ENCODE data around the gene CTDP1. TPM values are rescaled to one million over a fixed set of nuclear protein-coding genes. Genes with fewer than 3 reads are reported as not detected.
"Not testable (repeated sequence)": the region's sequence is repeated elsewhere in the genome, so short reads cannot be mapped to it uniquely, and the experiment has no call there.

CTDP1 gene
- total RNA-seq, 1 donor = 67.3 TPM

DNA sequence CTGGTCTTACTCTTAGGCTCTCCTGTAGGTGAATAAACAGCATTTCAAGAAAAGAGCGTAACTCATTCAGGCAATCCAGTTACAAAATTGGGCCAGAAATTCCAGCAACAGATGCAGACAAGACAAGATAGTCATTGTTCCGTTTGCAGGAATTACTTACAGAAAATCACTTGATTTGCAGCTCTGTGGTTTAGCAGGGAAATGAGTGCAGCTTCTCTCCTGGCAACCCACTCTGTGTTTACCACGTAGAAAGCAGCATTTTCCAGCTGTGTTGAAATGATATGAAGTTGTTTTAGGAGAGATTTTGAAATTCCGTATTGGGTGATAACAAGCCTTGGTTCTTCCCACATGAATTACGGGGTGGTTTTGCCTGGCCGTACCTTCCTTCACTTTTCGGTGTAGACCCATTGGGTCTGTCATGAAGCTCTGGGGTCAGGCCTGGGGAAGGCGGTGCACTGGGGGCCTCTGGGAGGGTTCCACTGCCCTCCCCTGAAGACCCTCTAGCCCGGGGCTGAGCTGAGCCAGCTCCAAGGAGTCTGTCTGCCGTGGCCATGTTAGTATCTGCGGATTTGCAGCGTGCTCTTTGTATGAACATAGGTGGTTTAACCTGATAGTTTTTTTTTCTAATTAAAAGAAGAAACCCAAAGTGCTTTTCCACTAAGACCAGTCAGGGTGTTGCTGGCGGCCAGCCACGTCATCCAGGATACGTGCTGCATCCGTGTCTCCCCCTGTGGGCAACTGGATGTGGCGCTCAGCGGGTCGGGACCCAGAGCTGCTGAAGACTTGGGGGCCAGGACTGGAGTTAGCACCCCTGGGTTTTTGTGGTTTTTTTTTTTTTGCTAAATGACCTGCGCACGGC is 59.2 kb downstream of the CTDP1 start:
- no peak for DNase-seq (ENCODE audit: low read depth in 2 of 3, low spot score in 2 of 3)

DNA sequence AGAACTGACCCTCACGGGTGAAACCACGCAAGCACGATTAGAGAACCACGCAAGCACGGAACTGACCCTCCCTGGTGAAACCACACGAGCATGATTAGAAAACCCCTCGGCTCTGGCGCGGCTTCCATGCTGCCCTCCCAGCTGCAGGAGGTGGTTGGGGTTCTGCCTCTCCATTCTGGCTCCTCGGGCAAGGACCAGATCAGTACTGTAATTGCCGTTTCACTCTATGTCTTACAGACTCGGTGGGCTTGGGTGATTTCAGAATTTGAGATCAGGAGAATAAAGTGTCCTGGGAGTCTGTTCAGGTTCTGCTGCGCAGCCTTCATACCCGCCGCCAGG is 59.8 kb downstream of the CTDP1 start:
- no peak for DNase-seq (ENCODE audit: low read depth in 2 of 3, low spot score in 2 of 3)

DNA sequence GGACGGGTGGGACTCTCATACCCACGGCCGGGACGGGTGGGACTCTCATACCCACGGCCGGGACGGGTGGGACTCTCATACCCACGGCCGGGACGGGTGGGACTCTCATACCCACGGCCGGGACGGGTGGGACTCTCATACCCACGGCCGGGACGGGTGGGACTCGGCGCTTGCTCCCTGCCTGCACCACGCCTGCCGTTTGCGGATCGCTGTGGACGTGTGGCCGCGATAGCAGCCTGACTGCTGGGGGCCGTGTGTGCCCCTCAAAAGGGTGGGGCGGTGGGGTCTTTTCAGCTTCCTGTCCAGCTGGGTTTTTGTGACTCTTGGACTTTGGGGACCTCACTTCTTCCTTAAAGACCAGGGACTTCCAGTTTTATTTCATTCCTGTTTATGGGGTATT is 60.4 kb downstream of the CTDP1 start:
- not testable (repeated sequence) for DNase-seq (ENCODE audit: low read depth in 2 of 3, low spot score in 2 of 3)

DNA sequence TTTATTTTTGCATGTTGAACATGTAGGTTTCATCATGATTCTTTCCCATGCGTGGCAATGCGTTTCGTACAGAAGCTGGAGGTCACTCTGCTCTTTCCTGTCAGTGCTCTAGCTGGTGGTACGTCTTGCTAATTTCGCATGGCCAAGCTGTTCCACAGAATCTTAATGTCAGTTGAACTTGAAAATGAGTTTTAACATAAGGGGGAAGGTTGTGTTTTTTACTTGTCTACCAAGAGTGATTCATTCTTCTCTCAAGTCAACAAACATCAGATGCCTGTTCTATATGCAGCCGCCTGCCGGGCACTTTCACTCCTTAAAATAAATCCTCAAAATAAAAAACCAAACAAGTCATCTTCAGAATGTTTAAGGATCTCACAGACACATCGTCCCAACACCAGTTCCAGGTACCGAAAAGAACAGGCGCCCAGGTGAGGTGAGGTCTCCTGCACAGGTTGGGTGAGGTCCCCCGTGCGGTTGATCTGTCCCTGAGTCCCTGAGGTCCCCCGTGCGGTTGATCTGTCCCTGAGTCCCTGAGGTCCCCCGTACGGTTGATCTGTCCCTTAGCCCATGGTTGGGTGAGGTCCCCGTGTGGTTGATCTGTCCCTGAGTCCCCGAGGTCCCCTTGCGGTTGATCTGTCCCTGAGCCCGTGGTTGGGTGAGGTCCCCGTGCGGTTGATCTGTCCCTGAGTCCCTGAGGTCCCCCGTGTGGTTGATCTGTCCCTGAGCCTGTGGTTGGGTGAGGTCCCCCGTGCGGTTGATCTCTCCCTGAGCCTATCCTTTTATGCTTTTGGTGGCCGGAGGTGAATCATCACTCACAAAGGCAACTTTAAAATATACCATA is 61.1 kb downstream of the CTDP1 start:
- no peak for DNase-seq (ENCODE audit: low read depth in 2 of 3, low spot score in 2 of 3)

DNA sequence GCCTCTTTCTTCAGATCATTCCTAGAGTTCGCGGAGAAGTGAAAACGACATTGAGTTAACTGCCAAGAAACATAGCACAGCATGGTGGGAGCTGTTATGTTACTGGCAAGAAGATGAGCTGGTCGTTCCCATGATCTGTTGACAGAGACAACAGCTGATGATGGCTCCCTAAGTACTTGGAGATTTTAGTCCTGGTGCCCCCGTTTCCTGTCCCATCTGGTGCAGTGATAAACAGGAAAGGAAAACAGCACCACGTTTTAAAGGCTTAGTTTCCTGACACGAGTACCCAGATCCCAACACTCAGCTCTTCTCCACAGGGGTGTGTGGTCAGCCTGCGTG is 61.7 kb downstream of the CTDP1 start:
- DNase-seq (ENCODE audit: low read depth in 2 of 3, low spot score in 2 of 3) = no peak

DNA sequence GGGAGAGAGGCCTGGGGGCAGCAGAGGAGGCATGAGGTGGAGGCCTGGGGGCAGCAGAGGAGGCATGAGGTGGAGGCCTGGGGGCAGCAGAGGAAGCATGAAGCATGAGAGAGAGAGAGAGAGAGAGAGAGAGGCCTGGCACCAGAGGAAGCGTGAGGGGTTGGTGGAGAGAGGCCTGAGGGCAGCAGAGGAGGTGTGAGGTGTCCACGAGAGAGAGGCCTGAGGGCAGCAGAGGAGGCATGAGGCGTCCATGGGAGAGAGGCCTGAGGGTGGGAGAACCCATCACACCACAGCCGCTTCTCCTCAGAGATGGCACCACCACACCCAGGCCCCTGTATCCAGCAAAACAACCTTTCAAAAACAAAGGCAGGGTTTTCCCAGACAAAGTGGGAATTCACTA is 62.5 kb downstream of the CTDP1 start:
- DNase-seq (ENCODE audit: low read depth in 2 of 3, low spot score in 2 of 3) = no peak

DNA sequence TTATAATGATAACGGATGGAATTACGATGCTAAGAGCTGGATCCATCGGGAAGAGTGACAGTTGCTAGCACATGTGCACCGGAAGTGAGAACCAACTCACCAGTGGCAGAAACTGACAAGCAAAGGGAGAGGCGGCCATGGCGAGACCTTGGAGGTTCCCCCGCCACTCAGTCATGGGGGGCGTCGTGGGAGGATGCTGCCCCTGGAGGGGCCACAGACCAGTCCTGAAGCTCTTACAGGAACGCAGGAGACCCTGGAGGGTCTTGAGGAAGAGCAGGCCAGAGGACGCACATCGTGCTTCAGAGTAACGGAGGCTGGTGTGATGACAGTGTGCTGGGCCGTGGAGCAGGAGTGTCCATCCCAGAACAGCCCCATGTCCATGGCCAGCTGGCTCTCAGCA is 65.0 kb downstream of the CTDP1 start:
- DNase-seq (ENCODE audit: low read depth in 2 of 3, low spot score in 2 of 3) = no peak

DNA sequence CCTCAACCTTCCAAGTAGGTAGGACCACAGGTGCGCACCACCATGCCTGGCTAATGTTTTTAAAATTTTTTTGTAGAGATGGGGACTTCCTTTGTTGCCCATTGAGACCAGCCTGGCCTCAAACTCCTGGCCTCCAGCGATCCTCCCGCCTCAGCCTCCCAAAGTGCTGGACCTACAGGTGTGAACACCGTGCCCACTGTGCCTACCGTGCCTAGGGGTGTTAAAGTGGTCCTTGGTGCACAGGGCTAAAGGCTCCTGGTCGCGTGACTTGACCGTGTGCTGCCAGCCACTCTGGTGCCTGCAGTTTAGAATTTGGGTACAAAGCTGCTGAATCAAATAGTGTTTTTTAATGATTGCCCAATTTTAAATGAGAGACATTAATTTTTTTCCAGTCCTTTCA is 67.1 kb downstream of the CTDP1 start:
- no peak for DNase-seq (ENCODE audit: low read depth in 2 of 3, low spot score in 2 of 3)

DNA sequence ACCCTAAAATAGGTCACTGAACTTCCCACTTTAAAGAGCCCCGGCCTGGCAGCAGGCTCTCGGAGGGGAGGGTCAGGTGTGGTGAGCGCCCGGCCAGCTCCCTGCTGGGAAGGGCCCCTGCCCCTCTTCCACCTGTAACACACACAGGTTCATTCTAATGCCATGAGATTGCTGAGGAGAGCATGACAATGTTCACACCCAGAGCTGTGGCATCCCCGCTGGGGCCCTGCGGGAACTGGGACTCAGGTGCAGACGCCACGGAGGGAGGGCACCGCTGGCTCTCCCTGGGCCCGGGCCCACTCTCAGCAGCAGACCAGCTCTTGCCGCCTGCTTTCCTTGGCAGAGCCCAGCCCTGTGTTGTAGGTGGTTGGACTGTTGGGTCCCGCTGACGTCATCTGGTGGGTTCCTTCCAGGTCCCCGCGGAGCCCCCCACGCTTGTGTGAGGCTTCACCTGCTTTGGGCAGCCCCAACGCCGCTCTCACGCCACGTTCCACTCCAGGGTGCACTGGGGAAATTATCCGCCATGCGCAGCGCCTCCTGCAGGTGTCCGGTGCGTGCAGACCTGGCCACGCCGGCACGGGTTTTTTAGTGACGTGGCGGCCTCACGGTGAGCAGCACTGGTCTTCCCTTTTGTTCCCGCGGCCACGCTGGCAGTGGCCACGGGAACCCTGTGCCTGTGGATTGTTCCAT is 67.7 kb downstream of the CTDP1 start:
- DNase-seq (ENCODE audit: low read depth in 2 of 3, low spot score in 2 of 3) = no peak

DNA sequence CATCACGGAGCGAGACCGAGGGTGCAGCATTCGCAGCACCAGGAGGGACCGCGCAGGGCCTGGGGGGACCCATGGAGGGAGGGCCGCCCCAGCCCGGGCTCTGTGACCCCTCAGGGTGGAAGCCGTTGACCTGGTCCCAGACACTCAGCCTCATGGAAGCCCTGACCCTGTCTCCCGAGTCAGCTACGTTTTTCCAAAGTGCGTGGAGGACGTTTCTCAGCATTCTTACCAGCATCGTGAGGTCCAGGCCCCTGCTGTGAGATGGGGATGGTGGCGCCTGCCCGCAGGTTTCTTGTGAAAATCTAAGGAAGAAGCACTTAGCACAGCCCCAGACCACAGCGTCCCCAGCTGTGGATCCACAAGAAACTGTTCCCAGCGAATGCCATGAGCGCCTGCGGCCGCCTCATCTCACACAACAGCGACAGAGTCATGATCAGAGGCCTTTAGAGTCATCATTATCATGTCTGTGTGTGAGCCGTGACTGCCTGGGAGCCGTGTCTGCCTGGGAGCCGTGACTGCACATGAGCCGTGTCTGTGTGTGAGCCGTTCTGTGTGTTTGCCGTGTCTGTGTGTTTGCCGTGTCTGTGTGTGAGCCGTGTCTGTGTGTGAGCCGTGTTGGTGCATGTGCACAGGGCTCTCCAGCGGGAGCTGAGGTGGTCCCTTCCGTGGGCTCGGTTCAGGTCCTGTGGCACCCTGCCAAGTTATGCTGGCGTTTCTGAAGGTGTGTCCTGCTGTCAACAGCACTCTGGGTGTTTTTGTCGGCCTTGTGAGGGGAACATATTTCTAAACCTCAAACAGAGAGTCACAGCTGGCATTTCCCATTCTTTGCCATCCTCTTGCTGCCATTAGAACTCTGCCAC is 68.9 kb downstream of the CTDP1 start:
- DNase-seq (ENCODE audit: low read depth in 2 of 3, low spot score in 2 of 3) = no peak

DNA sequence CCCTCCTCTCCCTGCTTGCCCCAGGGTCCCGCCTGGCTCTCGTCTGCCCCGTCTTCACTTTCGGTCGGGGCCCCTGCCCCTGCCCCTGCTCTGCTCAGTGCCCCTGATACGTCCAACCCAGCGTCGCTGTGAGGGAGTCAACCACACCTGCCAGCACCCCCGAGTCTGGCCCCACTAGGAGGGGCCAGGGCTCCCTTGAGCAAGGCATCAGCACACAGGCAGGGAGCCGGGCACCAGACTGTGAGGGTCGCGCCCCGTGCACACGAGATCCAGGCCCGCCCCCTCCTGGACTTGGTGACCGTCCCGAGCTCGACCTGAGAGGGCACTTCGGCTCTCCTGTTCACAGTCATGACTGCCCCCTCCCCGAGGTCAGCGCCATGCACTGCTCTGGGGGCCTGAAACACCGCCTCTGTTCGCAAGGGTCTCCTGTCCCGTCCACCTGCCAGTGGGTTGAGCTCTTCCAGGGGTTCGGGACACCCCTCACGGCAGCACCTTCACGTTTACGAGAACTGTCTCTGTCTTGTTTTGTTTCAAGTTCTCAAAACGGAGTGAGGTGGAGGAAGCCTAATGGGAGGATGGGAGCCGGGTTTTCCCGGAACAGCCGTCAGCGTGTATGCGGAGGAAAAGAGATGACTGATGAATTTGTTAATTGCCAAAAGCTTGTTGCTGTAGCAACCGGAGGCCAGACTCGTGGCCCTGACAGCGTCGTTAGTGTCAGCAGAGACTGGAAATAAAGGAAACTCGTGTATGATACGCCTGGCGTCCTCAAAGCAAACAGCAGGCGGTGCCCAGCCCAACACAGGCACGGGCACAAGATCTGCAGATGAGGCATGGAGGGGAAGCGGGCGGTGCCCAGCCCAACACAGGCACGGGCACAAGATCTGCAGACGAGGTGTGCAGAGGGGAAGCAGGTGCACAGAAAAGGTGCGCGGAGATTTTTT is 69.9 kb downstream of the CTDP1 start:
- DNase-seq (ENCODE audit: low read depth in 2 of 3, low spot score in 2 of 3) = no peak

DNA sequence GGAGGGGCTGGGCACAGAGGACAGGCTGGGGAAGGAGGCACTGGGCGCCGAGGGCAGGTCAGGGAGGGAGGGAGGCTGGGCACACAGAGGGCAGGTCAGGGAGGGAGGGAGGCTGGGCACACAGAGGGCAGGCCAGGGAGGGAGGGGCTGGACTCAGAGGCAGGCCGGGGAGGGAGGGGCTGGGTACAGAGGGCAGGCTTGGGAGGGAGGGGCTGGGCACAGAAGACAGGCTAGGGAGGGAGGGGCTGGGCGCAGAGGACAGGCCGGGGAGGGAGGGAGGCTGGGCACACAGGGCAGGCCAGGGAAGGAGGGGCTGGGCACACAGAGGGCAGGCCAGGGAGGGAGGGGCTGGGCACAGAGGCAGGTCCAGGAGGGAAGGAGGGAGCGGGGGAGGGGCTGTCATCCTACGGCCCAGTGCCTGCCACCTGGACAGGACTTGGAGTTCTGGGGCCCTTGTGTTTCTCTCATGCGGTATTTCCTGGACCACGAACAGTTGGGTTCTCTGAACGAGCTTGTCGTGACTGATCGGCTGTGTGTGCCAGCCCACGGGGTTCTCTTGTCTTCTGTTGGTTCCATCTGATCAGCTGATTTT is 71.5 kb downstream of the CTDP1 start:
- DNase-seq (ENCODE audit: low read depth in 2 of 3, low spot score in 2 of 3) = no peak

DNA sequence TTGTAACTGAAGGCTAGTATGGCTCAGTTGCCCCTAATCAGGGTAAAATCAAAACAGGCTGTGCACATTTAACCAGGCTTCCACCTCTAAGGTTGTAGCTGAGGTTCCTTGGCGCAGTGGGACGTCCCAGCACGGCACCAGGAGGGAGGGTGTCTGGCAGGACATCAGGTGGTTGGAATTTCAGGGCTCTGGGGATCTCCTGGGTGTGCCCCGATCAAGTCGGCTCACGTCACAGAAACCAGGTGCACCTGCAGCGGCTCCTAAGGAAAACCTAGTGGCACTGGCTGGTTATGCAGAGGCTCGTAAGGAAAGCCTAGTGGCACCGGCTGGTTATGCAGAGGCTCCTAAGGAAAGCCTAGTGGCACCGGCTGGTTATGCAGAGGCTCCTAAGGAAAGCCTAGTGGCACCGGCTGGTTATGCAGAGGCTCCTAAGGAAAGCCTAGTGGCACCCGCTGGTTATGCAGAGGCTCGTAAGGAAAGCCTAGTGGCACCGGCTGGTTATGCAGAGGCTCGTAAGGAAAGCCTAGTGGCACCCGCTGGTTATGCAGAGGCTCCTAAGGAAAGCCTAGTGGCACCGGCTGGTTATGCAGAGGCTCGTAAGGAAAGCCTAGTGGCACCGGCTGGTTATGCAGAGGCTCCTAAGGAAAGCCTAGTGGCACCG is 72.4 kb downstream of the CTDP1 start:
- DNase-seq (ENCODE audit: low read depth in 2 of 3, low spot score in 2 of 3) = not testable (repeated sequence)

DNA sequence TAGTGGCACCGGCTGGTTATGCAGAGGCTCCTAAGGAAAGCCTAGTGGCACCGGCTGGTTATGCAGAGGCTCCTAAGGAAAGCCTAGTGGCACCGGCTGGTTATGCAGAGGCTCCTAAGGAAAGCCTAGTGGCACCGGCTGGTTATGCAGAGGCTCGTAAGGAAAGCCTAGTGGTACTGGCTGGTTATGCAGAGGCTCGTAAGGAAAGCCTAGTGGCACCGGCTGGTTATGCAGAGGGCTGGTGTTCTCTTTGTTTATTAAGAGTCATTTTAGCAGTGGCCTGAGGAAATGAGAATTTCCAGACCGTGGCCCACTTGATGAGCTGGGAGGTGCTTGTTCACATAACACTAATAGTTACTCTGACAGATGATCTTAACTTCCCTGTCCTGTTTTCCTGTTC is 73.3 kb downstream of the CTDP1 start:
- DNase-seq (ENCODE audit: low read depth in 2 of 3, low spot score in 2 of 3) = not testable (repeated sequence)

DNA sequence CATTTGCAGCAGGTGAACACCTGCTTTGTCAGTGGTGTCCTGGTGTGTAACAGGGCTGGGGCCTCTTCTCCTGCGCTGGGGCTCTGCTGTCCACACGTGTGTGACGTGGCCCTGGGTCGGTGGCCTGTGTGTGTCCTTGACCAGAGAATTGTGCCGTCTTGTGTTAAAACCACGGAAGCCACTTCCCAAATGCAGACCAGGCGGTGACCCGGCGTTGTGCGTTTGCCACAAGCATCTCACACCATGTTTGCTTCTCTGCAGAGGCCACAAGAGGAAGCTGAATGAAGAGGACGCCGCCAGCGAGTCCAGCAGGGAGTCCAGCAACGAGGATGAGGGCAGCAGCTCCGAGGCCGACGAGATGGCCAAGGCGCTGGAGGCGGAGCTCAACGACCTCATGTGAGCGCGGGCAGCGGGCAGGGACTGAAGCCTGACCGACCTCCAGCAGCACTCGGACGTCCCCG is 73.8 kb downstream of the CTDP1 start:
- DNase-seq (ENCODE audit: low read depth in 2 of 3, low spot score in 2 of 3) = no peak

DNA sequence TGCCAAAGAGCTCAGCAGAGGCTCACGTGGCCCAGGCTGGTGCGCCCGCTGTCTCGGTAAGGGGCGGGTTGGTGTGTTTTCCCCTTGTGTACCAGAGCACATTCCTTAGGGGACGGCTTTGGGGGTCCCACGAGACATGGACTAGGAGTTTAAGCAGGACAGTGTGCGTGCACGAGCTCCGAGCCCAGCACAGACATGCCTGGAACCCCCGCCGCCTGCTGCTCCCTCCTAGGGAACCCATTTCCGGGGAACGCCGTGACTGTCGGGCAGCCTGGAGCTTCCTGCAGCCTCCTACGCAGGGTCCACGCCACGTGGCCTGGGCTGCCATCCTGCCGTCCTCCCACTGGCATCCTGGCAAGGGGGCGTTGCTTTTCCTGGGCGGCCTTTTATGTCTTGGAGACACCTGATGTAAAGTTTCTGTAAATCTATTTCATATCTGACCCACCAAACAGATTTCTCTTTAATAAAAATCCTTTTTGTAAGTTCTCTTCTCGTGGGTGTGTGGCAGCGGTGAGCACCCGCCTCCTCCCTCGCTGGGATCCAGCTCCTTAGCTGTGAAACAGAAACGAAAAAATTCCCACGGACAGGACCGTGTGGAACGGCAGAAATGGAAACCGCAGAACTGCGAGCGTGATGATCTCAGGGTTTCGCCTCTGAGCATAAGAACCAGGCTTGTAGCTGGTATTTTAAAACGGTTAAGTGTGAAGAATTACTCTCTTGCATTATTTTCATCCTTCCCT is 74.6 kb downstream of the CTDP1 start:
- no peak for DNase-seq (ENCODE audit: low read depth in 2 of 3, low spot score in 2 of 3)

DNA sequence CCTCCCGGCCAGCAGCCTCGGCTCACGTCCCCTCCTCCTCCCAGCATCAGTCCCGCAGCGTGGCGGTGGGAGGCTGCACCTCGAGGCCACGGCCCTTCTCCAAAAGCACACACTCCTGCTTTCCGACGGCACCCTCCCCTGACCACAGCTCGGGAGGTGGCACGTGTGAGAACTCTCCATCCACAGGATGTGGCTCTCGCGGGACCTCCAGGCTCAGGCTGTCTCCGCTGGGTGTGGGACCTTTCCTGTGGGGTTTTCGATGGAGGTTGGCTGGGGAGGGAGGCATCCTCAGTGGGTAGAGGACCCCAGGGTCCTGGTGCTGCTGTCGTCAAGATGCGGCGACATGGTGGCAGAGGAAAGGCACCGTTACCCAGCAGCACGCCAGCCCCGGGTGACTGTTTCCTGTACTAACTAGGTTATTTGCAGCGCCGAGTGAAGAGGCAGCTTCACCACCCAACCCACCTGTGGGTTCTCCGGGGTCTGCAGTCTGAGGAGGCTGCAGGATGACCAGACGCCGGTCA is 75.3 kb downstream of the CTDP1 start:
- DNase-seq (ENCODE audit: low read depth in 2 of 3, low spot score in 2 of 3) = no peak
